ENCODE results near the gene NRK.

DNA sequence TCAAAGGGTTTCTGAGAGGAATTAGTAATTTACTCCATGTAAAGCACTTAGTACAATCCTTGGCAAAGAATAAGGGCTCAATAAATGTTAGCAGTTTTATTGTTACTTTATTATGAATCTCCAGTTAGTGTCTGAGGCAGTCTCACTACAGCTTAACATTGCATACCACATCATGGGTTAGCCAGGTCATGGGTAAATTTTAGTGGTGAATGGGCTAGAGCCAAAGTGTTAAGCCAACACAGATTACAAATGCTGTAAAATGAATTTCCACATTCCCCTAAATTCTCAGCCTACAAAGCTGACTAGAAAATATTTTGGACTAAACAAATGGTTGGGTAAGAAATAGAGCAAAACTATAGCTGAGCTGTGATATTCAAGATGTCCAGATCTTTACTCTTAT, 72.4 kb downstream of the NRK start:
- TF ChIP-seq EZH2 (IDR thresholded peaks at IDR 0.05; ENCODE audit: insufficient read depth, poor library complexity, severe bottlenecking) = no peak
- no peak for TF ChIP-seq EZH2phosphoT487 (IDR thresholded peaks at IDR 0.05; ENCODE audit: insufficient read depth, low read depth)
